ENCODE measurements around the gene TPPP.

TPPP gene

DNA sequence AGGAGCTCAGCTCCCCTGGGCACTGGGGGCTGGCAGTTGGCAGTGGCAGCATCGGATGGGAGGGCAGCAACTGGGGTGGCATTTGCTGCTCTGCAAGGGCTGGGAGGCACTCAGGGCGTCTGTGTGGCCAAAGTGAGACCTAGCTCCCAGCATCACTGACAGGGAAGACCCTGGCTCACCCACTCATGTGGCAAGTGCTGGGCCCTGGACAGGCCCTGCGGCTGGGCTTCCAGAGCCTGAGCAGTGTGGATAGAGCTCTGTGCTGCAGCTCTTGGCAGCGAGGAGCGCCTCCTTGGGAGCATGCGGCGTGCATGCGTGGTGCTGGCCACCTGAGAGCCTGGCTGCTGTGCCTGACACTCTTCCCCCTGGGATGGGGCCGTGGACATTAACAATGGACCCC is 70.8 kb downstream of the TPPP start (continued):
- TF ChIP-seq ZNF555 (tag by site-specific recombination; conservative IDR thresholded peaks at IDR 0.05) = no peak
- TF ChIP-seq ZNF311 (tag by site-specific recombination; IDR thresholded peaks at IDR 0.05; ENCODE audit: borderline replicate concordance) = no peak
- TF ChIP-seq ZNF48 (tag by site-specific recombination; IDR thresholded peaks at IDR 0.05) = no peak
- TF ChIP-seq ZSCAN30 (tag by site-specific recombination; IDR thresholded peaks at IDR 0.05) = no peak
- TF ChIP-seq ZNF830 (tag by site-specific recombination; IDR thresholded peaks at IDR 0.05; ENCODE audit: low read depth) = no peak
- no peak for TF ChIP-seq ZNF24 (tag by site-specific recombination; IDR thresholded peaks at IDR 0.05)
- TF ChIP-seq GLIS2 (tag by site-specific recombination; IDR thresholded peaks at IDR 0.05) = no peak
- no peak for TF ChIP-seq ZNF677 (tag by site-specific recombination; IDR thresholded peaks at IDR 0.05)
- TF ChIP-seq, protein P1, sequence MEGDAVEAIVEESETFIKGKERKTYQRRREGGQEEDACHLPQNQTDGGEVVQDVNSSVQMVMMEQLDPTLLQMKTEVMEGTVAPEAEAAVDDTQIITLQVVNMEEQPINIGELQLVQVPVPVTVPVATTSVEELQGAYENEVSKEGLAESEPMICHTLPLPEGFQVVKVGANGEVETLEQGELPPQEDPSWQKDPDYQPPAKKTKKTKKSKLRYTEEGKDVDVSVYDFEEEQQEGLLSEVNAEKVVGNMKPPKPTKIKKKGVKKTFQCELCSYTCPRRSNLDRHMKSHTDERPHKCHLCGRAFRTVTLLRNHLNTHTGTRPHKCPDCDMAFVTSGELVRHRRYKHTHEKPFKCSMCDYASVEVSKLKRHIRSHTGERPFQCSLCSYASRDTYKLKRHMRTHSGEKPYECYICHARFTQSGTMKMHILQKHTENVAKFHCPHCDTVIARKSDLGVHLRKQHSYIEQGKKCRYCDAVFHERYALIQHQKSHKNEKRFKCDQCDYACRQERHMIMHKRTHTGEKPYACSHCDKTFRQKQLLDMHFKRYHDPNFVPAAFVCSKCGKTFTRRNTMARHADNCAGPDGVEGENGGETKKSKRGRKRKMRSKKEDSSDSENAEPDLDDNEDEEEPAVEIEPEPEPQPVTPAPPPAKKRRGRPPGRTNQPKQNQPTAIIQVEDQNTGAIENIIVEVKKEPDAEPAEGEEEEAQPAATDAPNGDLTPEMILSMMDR (tag by site-specific recombination; IDR thresholded peaks at IDR 0.05) = no peak
- TF ChIP-seq, protein P2, sequence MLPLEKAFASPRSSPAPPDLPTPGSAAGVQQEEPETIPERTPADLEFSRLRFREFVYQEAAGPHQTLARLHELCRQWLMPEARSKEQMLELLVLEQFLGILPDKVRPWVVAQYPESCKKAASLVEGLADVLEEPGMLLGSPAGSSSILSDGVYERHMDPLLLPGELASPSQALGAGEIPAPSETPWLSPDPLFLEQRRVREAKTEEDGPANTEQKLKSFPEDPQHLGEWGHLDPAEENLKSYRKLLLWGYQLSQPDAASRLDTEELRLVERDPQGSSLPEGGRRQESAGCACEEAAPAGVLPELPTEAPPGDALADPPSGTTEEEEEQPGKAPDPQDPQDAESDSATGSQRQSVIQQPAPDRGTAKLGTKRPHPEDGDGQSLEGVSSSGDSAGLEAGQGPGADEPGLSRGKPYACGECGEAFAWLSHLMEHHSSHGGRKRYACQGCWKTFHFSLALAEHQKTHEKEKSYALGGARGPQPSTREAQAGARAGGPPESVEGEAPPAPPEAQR (tag by site-specific recombination; IDR thresholded peaks at IDR 0.05) = no peak
- no peak for TF ChIP-seq ZNF664 (tag by site-specific recombination; IDR thresholded peaks at IDR 0.05)

GRCh38 chr5:621341-621761 is 71.8 kb downstream of the TPPP start:
- Histone ChIP-seq H3K4me3 (ENCODE audit: low read depth, low read length) (no peak overlapping the region), H3K27ac (ENCODE audit: extremely low read depth, low read depth, low read length) (no peak overlapping the region), H3K36me3 (ENCODE audit: control insufficient read depth in 2 of 2, insufficient read depth in 1 of 2, low read length in 2 of 2) (peaks cover 38 to 100% of the 10 kb centered on the region in 2 experiments), H3K4me1 (ENCODE audit: control insufficient read depth, insufficient read depth, low read length) (no peaks in the 10 kb centered on the region), H3K9me3 (ENCODE audit: control insufficient read depth, insufficient read depth, low read depth, low read length) (no peaks in the 10 kb centered on the region)
- POLR2A ChIA-PET = no interaction called here
- TF ChIP-seq, protein P3, sequence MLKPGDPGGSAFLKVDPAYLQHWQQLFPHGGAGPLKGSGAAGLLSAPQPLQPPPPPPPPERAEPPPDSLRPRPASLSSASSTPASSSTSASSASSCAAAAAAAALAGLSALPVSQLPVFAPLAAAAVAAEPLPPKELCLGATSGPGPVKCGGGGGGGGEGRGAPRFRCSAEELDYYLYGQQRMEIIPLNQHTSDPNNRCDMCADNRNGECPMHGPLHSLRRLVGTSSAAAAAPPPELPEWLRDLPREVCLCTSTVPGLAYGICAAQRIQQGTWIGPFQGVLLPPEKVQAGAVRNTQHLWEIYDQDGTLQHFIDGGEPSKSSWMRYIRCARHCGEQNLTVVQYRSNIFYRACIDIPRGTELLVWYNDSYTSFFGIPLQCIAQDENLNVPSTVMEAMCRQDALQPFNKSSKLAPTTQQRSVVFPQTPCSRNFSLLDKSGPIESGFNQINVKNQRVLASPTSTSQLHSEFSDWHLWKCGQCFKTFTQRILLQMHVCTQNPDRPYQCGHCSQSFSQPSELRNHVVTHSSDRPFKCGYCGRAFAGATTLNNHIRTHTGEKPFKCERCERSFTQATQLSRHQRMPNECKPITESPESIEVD (tag by site-specific recombination; IDR thresholded peaks at IDR 0.05) = no peak
- no peak for TF ChIP-seq ZNF785 (tag by site-specific recombination; IDR thresholded peaks at IDR 0.05)
- TF ChIP-seq ZNF146 (tag by site-specific recombination; IDR thresholded peaks at IDR 0.05) = no peak
- no peak for TF ChIP-seq KLF9 (tag by site-specific recombination; IDR thresholded peaks at IDR 0.05; ENCODE audit: low read depth)
- TF ChIP-seq ZNF501 (tag by site-specific recombination; IDR thresholded peaks at IDR 0.05) = no peak
- no peak for TF ChIP-seq ZNF223 (tag by site-specific recombination; IDR thresholded peaks at IDR 0.05)
- TF ChIP-seq OVOL3 (tag by site-specific recombination; IDR thresholded peaks at IDR 0.05) = no peak
- CTCF ChIA-PET = no interaction called here

GRCh38 chr5:620586-621180 is 72.5 kb downstream of the TPPP start:
- POLR2A ChIA-PET = no interaction called here
- TF ChIP-seq FEZF1 (tag by site-specific recombination; IDR thresholded peaks at IDR 0.05) (no peak), KLF10 (tag by site-specific recombination; IDR thresholded peaks at IDR 0.05) (no peak), ZSCAN30 (tag by site-specific recombination; IDR thresholded peaks at IDR 0.05) (no peak), ZNF324 (tag by site-specific recombination; IDR thresholded peaks at IDR 0.05) (no peak), ZFP3 (tag by site-specific recombination; IDR thresholded peaks at IDR 0.05; ENCODE audit: low read depth) (no peak), OSR2 (tag by site-specific recombination; IDR thresholded peaks at IDR 0.05) (no peak), ZBTB7A (tag by site-specific recombination; IDR thresholded peaks at IDR 0.05; ENCODE audit: low read depth) (no peak), SP2 (tag by site-specific recombination; IDR thresholded peaks at IDR 0.05) (no peak), ZNF544 (tag by site-specific recombination; IDR thresholded peaks at IDR 0.05) (no peak), ZNF248 (tag by site-specific recombination; IDR thresholded peaks at IDR 0.05) (no peak), ZNF148 (tag by site-specific recombination; IDR thresholded peaks at IDR 0.05; ENCODE audit: borderline replicate concordance) (no peak), ZBTB48 (tag by site-specific recombination; IDR thresholded peaks at IDR 0.05) (no peak)

More at GRCh38 chr5:620586-621180, 72.5 kb downstream of the TPPP start:
- Histone ChIP-seq H3K27ac (ENCODE audit: extremely low read depth, low read depth, low read length) (no peak overlapping the region), H3K4me1 (ENCODE audit: control insufficient read depth, insufficient read depth, low read length) (no peaks in the 10 kb centered on the region), H3K9me3 (ENCODE audit: control insufficient read depth, insufficient read depth, low read depth, low read length) (no peaks in the 10 kb centered on the region), H3K4me3 (ENCODE audit: low read depth, low read length) (no peak overlapping the region), H3K36me3 (ENCODE audit: control insufficient read depth in 2 of 2, insufficient read depth in 1 of 2, low read length in 2 of 2) (peaks cover 37 to 95% of the 10 kb centered on the region in 2 experiments)
- CTCF ChIA-PET = interaction anchor here (0.5 to 0.7 kb wide), 2 partner anchors 49 to 174 kb away, joined by 3 read pairs; no protein-coding TSS in a partner anchor

All from HEK293 (cell line).